Stimulated activated CD8-positive, alpha-beta memory T cell treated with anti-CD3 and anti-CD28 coated beads, Interleukin-7, amount 100 ng/mL, for 48 hours (primary cell): ENCODE data around the gene HPGD.
"Not testable (repeated sequence)": the region's sequence is repeated elsewhere in the genome, so short reads cannot be mapped to it uniquely, and the experiment has no call there.

Experiments
- DNase-seq, 2 donors: peaks; one replicate each; pipeline ENCODE4 v3.0.0-alpha.2; 2020; ENCODE audit warnings: low read depth in 1 of 2; ENCODE audit errors: extremely low read depth in 1 of 2

The HPGD gene

DNA sequence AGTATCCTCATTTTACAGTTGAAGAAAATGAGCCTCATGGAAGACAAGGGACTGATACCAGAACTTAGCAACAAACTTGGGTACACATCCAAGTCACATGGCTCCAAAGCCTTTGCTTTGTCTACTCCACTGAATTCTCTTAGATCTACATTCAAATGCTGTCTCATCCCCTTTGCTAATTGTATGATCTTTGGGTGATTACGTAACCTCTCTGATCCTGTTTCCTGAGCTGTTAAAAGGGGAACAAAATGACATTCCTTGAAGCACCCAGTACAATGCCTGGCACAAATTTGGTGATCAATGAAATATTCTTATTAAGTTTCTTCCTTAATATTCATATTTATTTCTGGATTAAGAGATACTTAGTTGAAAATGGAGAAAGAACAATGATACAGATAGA lies 5.9 kb upstream of the HPGD start:
- DNase-seq: no peak

- no peak for DNase-seq
These were observed 4.4 kb upstream of the HPGD start for GRCh38 chr4:174526731-174527130.

DNA sequence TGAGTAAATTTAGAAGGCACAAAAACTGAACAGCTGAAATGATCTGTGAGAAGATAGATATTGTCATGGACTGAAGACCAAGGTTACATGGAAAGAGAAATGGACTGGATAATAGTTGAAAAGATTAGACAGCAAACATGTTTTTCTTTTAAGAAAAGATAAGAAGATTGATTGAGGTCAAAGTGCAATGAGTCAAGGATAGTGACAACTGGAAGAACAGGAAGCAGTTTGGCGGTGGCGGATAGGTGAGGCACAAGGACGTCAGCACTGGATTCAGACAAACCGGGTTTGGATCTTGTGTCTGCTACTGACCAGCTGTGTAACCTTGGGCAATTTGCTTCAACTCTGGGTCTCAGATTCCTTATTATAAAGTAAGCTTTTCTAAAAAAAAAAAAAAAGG lies 2.0 kb upstream of the HPGD start:
- DNase-seq: no peak

DNA sequence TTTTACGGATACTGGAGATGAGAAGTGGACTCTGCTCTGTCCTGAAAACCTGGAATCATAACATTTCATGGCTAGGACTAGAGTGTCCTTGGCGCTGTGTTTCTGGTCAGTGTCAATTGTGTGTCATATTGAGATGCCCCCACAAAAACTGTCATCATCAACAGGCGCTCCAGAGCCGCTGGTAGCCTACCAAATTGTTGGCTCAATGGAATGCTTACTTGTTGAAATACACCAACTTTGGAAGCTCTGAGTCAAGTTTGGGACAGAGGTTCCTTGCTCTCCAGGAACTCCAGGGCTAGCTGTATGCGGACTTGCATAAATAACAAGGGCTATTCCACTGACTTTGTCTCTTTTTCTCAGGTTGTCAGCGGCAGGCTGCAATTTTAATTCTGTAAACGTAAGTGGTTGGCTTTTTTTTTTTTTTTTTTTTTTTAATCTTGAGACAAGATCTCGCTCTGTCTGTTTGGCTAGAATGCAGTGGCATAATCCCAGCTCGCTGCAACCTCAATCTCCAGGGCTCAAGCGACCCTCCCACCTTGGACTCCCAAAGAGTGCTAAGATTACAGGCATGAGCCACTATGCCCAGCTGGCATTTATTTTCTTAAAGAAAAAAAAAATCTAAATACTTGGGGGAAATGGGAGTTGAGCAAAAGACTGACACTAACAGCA lies 871 bp upstream of the HPGD start:
- DNase-seq: no peak

- DNase-seq: no peak
These were observed 497 bp downstream of the HPGD start for GRCh38 chr4:174521800-174522182.

DNA sequence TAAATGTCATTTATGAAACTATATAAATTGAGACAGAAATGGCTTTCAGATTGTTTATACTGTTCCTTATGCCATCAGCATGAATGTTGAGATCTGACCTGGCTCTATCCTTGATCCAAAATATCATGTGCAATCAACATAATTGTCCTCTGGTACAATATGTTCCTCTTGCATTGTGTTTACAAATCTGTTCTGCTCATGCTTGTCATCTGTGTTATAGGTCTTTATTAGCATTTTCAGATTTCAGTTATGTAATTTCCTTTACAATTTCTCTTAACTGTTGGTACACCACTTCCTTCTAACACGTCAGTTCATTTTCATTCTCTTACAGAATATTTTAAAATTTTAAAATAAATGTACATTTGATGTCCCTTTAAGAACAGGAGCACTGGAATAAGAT lies 1.6 kb downstream of the HPGD start:
- DNase-seq: no peak

DNA sequence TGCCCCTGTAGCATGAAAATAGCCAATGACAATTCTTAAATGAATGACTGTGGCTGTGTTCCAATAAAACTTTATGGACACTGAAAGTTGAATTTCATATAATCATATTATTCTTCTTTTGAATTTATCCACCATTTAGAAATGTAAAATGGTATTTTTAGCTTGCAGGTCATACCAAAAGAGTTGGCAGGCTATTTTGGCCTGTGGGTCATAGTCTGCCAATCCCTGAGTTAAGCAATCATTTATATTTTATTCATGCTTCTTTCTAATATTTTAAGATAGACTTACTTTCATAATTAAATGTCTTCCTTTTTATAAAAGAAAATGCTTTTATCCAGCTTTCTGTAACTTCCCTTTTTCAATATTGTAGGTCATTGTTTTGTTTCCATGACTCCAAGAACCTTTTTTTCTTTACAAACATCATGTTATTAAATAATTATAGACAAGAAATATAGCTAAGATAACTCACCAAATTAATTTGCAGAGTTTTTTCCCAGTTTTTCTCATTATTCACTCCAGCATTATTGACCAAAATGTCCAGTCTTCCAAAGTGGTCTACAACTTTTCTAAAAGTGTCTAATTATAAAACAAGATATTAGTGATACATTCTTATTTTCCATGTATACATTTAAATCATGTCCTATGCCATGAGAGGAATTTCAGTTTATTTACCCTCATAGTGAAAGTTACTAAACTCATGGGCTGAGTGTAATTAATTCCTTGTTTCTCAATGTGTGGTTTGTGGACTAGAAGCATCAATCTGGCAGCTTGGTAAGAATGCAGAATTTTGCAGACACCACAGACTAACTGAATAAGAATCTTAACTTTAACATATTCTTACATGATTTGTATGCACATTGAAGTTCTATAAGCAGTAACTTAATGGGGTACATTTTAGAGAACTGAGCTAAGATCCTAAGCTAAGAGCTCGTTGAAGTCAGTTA lies 4.5 kb downstream of the HPGD start:
- no peak for DNase-seq

GRCh38 chr4:174516794-174517193 lies 5.5 kb downstream of the HPGD start:
- DNase-seq: no peak

GRCh38 chr4:174516345-174516744 lies 5.9 kb downstream of the HPGD start:
- DNase-seq: no peak

GRCh38 chr4:174512745-174513144 lies 9.5 kb downstream of the HPGD start:
- DNase-seq: no peak

DNA sequence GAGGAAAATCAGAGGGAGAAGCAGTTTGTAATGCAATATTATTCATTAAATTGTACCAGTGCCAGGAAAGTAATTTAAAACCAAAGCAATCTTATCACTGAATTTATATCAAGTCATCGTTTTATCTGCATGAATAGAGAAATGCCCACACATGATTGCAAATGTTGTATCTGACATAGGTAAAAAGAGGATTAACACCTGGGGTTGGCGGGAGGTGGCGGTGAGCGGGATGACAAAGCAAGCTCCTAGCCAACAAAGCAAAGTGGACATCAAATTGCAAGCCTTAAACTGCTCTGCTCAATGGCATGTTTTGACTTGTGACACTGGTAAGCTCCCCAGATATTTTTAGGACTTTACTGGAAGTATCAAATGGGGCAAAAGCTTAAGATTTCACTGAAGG lies 16.4 kb downstream of the HPGD start:
- DNase-seq: no peak

- DNase-seq: no peak
These were observed 17.3 kb downstream of the HPGD start for GRCh38 chr4:174505007-174505406.

DNA sequence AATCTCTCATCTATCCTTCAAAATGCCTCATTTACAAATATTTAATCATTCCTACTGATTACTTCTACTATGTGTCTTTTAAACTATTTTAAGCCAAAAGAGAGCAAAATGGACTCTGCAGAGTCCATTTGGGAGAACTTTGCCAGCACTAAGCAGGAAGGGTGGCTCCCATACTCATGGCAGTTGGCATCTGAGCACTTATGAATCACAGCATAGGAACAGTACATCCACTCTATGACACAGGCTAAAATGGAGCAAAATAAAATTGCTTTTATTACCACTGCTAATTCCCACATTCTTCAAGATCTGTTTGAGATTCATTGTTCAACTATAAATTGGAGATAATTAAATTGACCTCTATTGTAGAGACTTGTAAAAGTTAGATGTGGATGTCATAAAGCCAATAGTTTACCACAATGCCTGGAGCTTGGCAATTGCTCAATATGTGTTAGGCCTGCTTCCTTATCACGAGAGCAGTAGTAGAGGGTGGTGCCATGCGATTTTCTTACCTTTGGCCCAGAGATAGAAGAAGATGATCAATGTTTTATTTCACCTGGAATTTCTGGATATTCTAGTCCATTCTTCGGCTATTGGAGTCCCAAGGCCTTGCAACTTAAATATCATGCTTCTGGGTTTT lies 19.1 kb downstream of the HPGD start:
- no peak for DNase-seq

DNA sequence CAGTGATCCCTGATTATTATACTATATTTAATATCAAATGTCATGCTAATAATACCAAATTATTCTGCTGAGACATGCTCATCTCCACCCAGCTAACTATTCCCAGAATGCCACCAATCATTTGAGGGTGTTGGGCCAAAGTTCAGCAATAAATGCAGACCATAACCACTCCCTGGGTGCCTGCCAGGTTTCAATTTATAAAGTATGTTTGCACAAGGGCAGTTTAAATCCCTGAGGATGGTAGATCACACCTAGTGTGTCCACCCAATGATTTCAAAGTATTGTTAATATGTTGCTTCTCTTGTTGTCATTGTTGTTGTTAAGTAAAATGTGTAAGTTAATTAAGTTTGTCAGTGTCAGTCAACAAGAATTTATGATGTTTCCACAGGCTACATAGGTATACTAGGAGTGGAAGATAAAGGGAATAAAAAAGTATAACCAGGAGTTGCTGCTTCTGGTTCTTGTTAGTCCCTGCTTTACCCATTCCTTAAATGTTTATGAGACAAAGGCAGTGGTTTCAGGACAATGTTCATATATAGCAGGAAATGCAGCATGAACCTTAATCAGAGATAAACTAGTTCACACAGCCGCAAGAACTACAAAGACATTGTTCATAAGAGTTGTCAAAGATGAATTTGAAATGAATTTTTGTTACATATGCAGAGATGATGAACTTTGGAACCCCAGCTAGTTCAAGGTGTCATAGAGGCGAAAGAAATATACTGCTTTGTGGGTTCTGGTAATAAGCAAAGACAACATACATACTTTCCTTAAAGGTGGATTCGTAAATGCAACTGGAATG lies 25.5 kb downstream of the HPGD start:
- no peak for DNase-seq

- no peak for DNase-seq
These were observed 26.7 kb downstream of the HPGD start for GRCh38 chr4:174495626-174496025.

DNA sequence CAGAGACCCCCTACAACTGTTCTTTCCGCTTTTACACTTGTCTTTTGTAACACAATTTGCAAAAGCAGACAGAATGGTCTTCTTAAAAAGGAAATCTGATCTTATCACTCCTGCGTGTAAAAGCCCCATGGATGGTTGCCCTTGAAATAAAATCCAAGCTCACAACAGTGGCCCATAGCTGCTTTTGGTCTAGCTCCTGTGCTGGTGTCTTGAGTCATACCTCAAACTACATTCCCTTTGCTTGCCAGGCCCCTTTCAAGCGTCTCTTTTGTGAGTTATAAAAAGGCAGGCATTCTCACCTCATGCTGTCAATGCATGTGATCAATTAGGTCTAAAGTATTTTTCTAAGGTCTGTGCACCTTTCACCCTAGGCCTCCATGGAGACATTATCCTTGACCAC lies 27.6 kb downstream of the HPGD start:
- no peak for DNase-seq

DNA sequence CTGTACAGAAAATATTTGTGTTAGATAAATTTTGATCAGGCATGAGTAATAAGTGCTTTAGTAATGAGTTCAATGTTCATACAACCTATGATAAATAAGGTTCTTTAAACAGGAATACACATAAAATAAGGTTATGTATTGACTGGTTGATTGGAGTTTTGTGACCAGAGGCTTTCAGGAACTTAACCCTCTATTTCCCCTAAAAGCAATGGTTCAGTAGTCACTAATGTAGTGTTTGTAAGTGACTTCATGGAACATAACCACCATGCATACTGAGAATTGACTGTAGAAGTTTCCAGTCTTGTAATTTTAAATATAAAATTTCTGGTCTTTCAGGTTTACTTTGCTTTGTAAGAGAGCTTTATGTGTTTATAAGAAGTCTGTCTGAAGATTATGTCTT lies 28.1 kb downstream of the HPGD start:
- DNase-seq: no peak

DNA sequence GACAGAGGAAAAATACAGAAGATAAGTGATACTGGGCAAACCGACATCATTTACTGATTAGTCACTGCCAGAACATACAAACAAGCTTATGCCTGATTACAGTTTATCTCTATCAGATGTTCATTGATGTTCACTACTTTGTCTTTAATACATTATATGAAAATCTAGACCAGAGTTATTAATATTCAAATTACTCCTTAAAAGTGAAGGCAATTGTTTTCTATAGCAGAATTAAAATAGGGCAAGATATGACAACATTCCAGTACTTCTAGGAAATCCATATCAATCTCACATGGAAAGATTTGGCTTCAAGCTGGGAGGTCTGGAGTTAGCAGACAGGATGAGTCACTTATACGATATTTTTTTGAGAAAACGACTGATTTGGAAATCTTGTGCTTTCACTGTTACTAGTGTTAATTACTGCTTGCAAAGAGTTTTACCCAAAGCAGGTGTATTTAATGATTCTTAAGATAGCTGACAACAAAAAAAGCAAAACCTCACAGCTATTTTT lies 31.8 kb downstream of the HPGD start:
- no peak for DNase-seq

DNA sequence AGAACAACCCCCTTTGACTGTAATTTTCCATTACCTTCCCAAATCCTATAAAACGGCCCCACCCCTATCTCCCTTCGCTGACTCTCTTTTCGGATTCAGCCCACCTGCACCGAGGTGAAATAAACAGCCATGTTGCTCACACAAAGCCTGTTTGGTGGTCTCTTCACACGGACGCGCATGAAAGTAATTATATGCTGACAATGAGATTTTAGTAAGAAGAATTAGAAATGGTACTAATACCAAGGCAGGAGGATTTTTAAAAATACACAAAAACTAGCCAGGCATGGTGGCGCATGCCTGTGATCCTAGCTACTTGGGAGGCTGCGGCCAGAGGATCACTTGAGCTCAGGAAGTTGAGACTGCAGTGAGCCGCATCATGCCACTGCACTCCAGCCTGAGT lies 33.9 kb downstream of the HPGD start:
- DNase-seq: not testable (repeated sequence)

DNA sequence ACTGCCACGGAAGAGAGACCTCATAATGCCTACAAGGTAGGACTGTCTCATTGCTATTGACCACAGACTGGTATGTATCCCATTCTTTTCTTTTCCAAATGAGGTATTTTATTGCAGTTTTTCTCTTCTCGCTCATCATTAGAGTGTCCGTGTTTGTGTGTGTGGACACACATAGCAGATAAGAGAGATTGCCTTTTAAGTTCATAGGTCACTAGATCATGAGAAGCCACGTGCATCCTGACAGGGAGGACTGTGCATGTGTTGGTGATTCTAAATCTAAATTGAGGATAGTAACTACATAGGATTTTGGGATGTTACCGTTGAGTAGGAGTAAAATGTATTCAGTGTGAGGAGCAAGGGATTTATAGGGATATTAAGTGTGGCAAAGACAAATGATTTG lies 37.3 kb downstream of the HPGD start:
- no peak for DNase-seq

DNA sequence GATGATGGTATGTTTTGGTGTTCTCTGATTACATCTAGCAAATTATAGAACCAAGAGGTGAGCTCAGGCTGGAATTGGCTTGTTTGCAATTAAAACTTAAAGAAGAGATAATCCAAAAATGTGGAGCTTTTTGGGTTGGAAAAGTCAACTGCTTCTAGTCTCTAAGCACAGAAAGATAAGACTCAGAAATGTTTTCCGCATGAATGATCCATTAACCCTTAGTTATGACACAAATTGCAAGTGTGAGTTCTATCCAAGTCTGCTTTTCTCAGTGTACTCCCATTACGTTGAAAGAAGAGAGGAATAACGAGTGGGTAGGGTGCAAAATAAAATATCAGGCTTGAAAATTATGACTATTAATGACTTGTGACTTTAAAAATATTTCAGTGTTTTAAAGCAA lies 38.5 kb downstream of the HPGD start:
- DNase-seq: no peak
